ENCODE measurements around the gene GNG2.

GNG2 gene

DNA sequence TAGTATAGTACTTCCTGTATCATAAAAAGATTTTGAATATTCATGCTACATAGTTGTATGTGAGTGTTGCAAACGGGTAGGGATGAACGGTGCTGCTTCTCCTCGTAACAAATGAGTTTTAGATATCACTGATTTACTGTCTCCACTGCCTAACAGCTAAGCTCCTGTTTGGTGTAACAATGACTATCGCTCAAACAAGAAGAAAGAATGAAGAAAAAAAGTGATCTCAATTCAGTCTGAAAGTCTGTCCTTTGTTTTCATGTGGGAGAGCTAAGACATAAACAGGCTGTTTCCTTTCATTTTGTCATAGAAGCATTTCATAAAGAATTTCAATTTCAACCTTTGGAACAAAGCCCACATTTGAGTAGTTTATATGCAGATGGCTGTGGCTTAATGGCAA lies 102.9 kb downstream of the GNG2 start:
- Histone ChIP-seq H3K79me2 (ENCODE audit: control insufficient read depth, low read length) (no peaks in the 10 kb centered on the region), H3K27ac (ENCODE audit: low read depth, low read length) (no peak overlapping the region), H3K9me2 (replicated peaks; ENCODE audit: control insufficient read depth, low read length) (no peaks in the 10 kb centered on the region), H3K27me3 (ENCODE audit: control insufficient read depth, low read length) (no peaks in the 10 kb centered on the region), H3K9me3 (ENCODE audit: control insufficient read depth, insufficient read depth, low read length) (no peaks in the 10 kb centered on the region), H3K4me2 (ENCODE audit: low read length) (no peak overlapping the region), H3K4me3 (ENCODE audit: low read length) (no peak overlapping the region), H3K36me3 (ENCODE audit: control insufficient read depth, low read length) (no peaks in the 10 kb centered on the region), H3F3A (ENCODE audit: control insufficient read depth, insufficient read depth) (no peaks in the 10 kb centered on the region), H3K4me1 (ENCODE audit: control insufficient read depth, low read length) (no peaks in the 10 kb centered on the region), H4K20me1 (ENCODE audit: control insufficient read depth, insufficient read depth, low read depth, low read length) (no peaks in the 10 kb centered on the region)
- TF ChIP-seq EZH2phosphoT487 (IDR thresholded peaks at IDR 0.05; ENCODE audit: borderline replicate concordance, low read length): no peak
- TF ChIP-seq, protein P1, sequence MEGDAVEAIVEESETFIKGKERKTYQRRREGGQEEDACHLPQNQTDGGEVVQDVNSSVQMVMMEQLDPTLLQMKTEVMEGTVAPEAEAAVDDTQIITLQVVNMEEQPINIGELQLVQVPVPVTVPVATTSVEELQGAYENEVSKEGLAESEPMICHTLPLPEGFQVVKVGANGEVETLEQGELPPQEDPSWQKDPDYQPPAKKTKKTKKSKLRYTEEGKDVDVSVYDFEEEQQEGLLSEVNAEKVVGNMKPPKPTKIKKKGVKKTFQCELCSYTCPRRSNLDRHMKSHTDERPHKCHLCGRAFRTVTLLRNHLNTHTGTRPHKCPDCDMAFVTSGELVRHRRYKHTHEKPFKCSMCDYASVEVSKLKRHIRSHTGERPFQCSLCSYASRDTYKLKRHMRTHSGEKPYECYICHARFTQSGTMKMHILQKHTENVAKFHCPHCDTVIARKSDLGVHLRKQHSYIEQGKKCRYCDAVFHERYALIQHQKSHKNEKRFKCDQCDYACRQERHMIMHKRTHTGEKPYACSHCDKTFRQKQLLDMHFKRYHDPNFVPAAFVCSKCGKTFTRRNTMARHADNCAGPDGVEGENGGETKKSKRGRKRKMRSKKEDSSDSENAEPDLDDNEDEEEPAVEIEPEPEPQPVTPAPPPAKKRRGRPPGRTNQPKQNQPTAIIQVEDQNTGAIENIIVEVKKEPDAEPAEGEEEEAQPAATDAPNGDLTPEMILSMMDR (IDR thresholded peaks at IDR 0.05; ENCODE audit: low read depth, low read length, poor library complexity, severe bottlenecking): no peak

DNA sequence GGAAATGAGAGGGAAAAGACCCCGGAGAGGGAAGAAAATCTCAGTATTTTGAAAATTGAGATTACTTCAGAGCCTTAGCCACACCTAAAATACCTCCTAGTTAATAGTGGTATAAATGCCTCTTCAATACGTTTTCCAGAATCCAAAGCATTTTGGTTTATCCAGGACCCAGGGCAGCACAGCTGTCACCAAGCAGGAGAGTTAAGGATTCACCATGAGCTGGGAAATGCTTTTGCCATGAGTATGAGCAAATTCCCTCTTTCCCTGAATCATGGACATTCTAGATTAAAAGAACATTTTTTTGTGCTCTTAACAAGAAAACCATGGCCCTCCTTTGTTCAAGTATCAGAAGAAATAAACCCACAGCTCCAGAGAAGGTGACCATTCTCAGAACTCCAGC lies 107.1 kb downstream of the GNG2 start:
- no peak overlapping the region for H3K27ac ChIP-seq (ENCODE audit: low read depth, low read length)
- H3K27me3 ChIP-seq (ENCODE audit: control insufficient read depth, low read length): no peaks in the 10 kb centered on the region
- TF ChIP-seq, protein P1 (IDR thresholded peaks at IDR 0.05; ENCODE audit: low read depth, low read length, poor library complexity, severe bottlenecking): no peak
- TF ChIP-seq EZH2phosphoT487 (IDR thresholded peaks at IDR 0.05; ENCODE audit: borderline replicate concordance, low read length): no peak
- H3K79me2 ChIP-seq (ENCODE audit: control insufficient read depth, low read length): no peaks in the 10 kb centered on the region
- H3K9me2 ChIP-seq (replicated peaks; ENCODE audit: control insufficient read depth, low read length): no peaks in the 10 kb centered on the region
- no peaks in the 10 kb centered on the region for H4K20me1 ChIP-seq (ENCODE audit: control insufficient read depth, insufficient read depth, low read depth, low read length)
- no peaks in the 10 kb centered on the region for H3K9me3 ChIP-seq (ENCODE audit: control insufficient read depth, insufficient read depth, low read length)
- no peaks in the 10 kb centered on the region for H3K4me1 ChIP-seq (ENCODE audit: control insufficient read depth, low read length)
- H3K4me2 ChIP-seq (ENCODE audit: low read length): no peak overlapping the region
- no peak overlapping the region for H3K4me3 ChIP-seq (ENCODE audit: low read length)
- no peaks in the 10 kb centered on the region for H3K36me3 ChIP-seq (ENCODE audit: control insufficient read depth, low read length)
- no peaks in the 10 kb centered on the region for H3F3A ChIP-seq (ENCODE audit: control insufficient read depth, insufficient read depth)

DNA sequence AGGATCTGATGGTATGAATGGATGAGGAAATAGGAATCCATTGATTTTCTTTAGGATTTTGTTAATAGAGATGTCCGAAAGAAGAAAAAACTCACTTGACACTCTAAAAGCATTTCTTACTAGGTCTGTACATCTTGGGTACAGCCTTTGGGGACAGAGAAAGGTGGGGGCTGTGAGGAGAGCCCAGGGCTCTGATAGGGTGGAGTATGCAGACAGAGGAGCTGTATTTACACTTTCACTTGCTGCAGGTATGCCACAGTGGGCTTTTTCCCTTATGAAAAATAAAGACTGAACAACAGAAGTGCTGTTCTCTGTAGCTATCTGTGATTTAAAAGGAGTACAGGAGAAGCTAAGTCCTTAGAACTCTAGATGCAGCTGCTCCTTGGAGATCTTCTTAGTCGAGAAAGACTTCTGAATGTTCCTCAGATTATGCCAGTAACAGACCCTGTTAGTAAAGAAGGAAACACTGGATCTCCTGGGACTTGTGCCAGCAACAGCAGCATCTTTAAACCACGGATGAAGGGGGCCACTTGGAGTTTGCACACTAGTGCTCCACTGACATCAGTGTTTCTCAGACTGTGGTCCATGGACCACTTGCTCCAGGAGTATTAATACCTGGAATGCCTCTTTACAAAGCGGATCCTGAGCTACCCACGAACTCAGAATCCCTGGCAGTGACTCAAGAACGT lies 109.6 kb downstream of the GNG2 start:
- no peaks in the 10 kb centered on the region for H3K36me3 ChIP-seq (ENCODE audit: control insufficient read depth, low read length)
- H3K9me3 ChIP-seq (ENCODE audit: control insufficient read depth, insufficient read depth, low read length): no peaks in the 10 kb centered on the region
- H4K20me1 ChIP-seq (ENCODE audit: control insufficient read depth, insufficient read depth, low read depth, low read length): no peaks in the 10 kb centered on the region
- H3K79me2 ChIP-seq (ENCODE audit: control insufficient read depth, low read length): no peaks in the 10 kb centered on the region
- no peaks in the 10 kb centered on the region for H3K9me2 ChIP-seq (replicated peaks; ENCODE audit: control insufficient read depth, low read length)
- no peaks in the 10 kb centered on the region for H3K4me1 ChIP-seq (ENCODE audit: control insufficient read depth, low read length)
- H3F3A ChIP-seq (ENCODE audit: control insufficient read depth, insufficient read depth): no peaks in the 10 kb centered on the region
- H3K4me3 ChIP-seq (ENCODE audit: low read length): no peak overlapping the region
- H3K4me2 ChIP-seq (ENCODE audit: low read length): no peak overlapping the region
- H3K27me3 ChIP-seq (ENCODE audit: control insufficient read depth, low read length): no peaks in the 10 kb centered on the region
- no peak overlapping the region for H3K27ac ChIP-seq (ENCODE audit: low read depth, low read length)
- TF ChIP-seq EZH2phosphoT487 (IDR thresholded peaks at IDR 0.05; ENCODE audit: borderline replicate concordance, low read length): no peak
- TF ChIP-seq, protein P1 (IDR thresholded peaks at IDR 0.05; ENCODE audit: low read depth, low read length, poor library complexity, severe bottlenecking): no peak
